ENCODE data around the gene AQP3.
"Not testable (repeated sequence)": the region's sequence is repeated elsewhere in the genome, so short reads cannot be mapped to it uniquely, and the experiment has no call there.

Gene AQP3

DNA sequence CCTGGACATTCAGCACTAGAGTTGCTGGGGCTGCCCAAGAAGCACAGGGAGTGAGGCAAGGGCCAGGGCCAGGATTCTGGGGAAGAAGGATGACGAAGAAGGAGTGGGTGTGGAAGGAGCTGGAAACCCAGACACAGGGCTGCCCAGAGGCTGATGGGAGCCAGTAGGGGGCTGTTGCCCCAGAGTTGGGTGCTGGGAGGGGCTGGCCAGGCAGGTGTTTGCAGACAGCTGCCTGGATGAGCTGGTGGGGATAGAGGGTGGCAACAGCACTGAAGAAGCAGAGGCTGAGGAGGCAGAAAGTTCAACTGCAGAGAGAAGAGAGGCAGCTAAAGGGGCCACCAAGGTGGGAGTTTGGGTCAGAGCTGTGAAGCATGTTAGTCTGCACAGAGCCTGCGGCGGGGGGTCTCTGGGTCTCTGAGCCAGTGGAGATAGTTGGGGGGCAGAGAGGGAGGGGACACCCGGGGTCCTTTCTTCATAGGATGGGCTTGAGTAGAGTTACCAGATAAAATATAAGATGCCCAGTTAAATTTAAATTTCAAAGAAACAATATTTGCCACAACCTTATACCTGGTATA is 42.5 kb downstream of the AQP3 start:
- DNase-seq, result no peak

GRCh38 chr9:33403941-33404787 is 43.2 kb downstream of the AQP3 start:
- no peak for DNase-seq

GRCh38 chr9:33402371-33402770 is 45.0 kb downstream of the AQP3 start, which contains the start of gene AQP7:
TSS of gene AQP7 (minus strand) at chr9:33402568. CDS start at chr9:33401262, 1,306 bp downstream.
- not testable (repeated sequence) for DNase-seq

DNA sequence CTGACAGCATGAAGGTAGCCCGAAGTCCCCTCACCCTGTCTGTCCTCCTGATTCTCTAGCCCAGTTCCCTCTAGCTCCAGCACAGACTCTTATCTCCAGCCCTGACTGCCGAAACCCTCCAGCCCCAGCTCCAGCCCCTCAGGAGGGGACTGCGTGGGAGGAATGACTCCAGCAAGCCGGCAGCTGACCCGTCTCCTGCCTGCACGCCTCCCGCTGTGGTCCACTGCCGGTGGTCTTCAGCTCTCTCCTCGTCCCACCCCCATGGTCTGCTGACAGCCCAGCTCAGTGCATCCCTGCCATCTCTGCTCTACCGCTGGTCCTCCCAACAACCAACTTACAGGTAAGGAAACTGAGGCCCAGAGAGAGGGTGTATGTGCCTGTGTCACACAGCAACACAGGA is 45.6 kb downstream of the AQP3 start:
- DNase-seq, result not testable (repeated sequence)

GRCh38 chr9:33399047-33399446 is 48.3 kb downstream of the AQP3 start:
- DNase-seq, result not testable (repeated sequence)

GRCh38 chr9:33397801-33398200 is 49.6 kb downstream of the AQP3 start:
- DNase-seq, result not testable (repeated sequence)

DNA sequence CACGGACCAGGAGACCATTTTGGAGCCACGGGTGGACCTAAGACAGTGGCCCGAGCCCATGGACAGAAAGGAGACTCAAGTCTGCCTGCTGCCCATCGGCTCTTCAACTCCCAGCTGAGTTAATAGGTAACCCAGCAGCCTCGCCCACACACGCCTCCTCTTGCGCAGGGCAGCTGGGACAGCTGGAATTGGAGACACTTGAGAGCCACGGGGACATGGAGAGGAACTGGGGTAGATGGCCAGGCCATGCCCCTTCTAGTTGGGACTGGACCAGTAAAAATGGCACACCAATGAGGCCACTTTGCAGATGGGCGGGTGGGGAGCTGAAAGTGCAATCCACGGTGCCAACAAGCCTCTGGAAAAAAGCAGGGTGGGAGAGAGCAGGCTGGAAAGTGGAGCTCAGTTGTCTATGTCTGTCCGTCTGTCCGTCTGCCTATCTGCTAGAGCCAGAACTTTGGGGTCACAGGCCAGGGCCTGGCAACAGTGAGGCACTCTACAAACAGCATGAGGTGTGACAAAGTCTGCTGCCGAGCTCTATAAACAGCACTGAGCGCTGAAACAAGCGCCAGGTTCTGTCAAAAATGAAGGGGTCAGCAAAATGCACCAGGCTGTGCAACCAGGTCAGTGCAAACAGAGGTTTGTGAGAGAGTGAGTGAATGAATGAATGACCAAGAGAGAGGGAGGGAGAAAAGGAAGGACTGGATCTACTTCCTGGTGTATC is 52.1 kb downstream of the AQP3 start:
- not testable (repeated sequence) for DNase-seq

GRCh38 chr9:33393986-33394385 is 53.4 kb downstream of the AQP3 start:
- not testable (repeated sequence) for DNase-seq

- no peak for DNase-seq
Measured at GRCh38 chr9:33393581-33393980, 53.8 kb downstream of the AQP3 start.

DNA sequence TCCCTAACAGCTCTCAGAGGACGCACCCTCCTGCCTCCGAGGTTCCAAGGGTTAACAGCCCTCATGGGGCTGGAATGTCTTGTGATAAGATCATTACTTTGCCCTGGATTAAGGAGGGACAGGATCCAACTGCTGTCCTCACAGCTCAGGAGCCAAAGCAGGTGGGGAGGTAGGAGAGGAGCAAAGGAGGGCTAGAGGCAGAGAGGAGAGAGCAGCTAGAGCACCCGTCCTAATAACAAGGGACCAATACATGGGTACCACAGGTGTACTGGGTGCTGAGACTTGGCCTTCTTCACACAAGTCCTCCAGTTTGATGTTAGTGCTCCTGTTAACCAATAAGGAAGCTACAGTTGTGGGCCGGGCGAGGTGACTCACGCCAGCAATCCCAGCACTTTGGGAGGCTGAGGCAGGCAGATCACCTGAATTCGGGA is 54.8 kb downstream of the AQP3 start:
- not testable (repeated sequence) for DNase-seq
